Skeletal muscle satellite cell (primary cell): ENCODE results near the gene CCSAP. TPM values are rescaled to one million over a fixed set of nuclear protein-coding genes. Genes with fewer than 3 reads are reported as not detected.

Experiments
- H3K27me3 ChIP-seq: 2 replicates; pipeline ENCODE4 v1.7.0; 2013; ENCODE audit warnings: low read length; ENCODE audit not compliant: control insufficient read depth, insufficient read depth
- H3K36me3 ChIP-seq: 2 replicates; pipeline ENCODE4 v1.7.0; 2013; ENCODE audit warnings: mild to moderate bottlenecking, control low read depth, low read length; ENCODE audit not compliant: insufficient read depth
- H3K4me1 ChIP-seq: 2 replicates; pipeline ENCODE4 v1.7.0; 2013; ENCODE audit warnings: low read length; ENCODE audit not compliant: control insufficient read depth, insufficient read depth
- H3K4me2 ChIP-seq: 2 replicates; pipeline ENCODE4 v1.7.0; 2013; ENCODE audit warnings: mild to moderate bottlenecking, low read length
- H3K4me3 ChIP-seq: 2 replicates; pipeline ENCODE4 v1.7.0; 2013; ENCODE audit warnings: low read length
- H3K9ac ChIP-seq: 2 replicates; pipeline ENCODE4 v1.7.0; 2013; ENCODE audit warnings: mild to moderate bottlenecking, low read depth, low read length, moderate library complexity
- H3K9me3 ChIP-seq: replicated peaks from 2 replicates; pipeline ENCODE4 v1.7.0; 2013; ENCODE audit warnings: mild to moderate bottlenecking, control low read depth, low read length
- small RNA-seq: library from RNA; depleted of rRNA; stranded (forward); fragments of <200 nt; gene quantifications from one replicate; pipeline ENCODE3, GENCODE V24; 2012

The CCSAP gene

DNA sequence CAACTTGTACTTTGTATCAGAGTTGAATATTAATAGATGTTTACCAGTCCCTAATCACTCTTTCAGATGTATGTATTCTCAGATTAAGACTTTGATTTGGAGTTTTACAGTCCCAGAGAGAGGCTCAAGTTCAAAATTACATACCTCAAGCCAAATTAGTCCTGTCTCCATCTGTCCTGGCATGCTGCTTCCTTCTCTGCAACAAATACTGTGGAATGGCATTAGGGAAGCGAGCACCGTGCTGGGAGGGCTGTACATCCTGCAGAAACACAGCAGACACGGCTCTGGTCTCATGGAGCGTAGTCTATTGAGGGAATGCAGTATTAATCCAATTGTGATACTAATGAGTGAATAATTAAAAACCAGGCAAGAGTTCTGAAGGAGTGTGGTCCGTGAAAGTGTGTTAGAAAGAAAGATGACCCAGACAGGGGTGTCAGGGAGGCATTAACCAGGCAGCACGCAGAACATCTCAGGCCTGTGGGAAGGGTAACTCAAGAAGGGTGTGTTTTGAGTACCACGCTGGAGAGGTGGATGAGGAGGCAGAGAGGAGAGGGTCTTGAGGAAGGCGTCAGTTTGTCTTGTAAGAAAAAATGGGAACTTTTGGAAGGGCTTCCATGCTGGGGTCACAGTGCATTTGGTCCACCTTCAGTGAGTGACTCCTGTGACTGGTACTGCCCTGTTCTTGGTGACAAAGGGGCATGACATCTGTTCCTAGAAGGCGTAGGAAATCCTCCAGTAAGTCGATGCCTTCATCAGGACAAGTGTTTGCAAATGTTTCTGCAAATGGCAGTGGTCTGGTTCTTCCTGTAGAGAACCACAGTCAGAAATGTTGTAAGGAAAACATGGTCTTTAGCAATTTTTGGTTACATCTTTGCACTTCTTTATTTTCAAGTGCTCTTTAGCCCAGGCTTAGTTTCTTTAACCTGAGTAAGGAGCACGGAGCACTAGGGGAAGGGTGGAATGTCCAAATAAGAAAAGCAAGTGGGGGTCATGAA is 70.4 kb downstream of the CCSAP start:
- H3K27me3 ChIP-seq: no peaks in the 10 kb centered on the region
- peak overlapping the region; percentile 88 for H3K9ac ChIP-seq
- no peaks in the 10 kb centered on the region for H3K9me3 ChIP-seq
- H3K4me3 ChIP-seq: peak overlapping the region; percentile 75
- H3K4me1 ChIP-seq: peaks cover 23% of the 10 kb centered on the region
- H3K36me3 ChIP-seq: peaks cover 2% of the 10 kb centered on the region
- peak overlapping the region; percentile 83 for H3K4me2 ChIP-seq

GRCh38 chr1:229271448-229272159 is 71.2 kb downstream of the CCSAP start:
- no peaks in the 10 kb centered on the region for H3K27me3 ChIP-seq
- H3K4me1 ChIP-seq: peaks cover 23% of the 10 kb centered on the region
- peak overlapping the region; percentile 75 for H3K4me3 ChIP-seq
- H3K9me3 ChIP-seq: no peaks in the 10 kb centered on the region
- peak overlapping the region; percentile 83 for H3K4me2 ChIP-seq
- no peaks in the 10 kb centered on the region for H3K36me3 ChIP-seq
- peak overlapping the region; percentile 88 for H3K9ac ChIP-seq

Small RNA genes within 50 kb of the gene (small RNA-seq; reads per million reads assigned to genes)
- gene RNU6-180P: not detected
